HG02852 (cell line): ENCODE measurements around the gene CCDC92.

ENCODE experiments used
- ATAC-seq: cut with Tn5 transposase; IDR thresholded peaks from one replicate; pipeline ENCODE4 v1.9.1; 2021; ENCODE audit warnings: mild to moderate bottlenecking, moderate library complexity; ENCODE audit not compliant: unreplicated experiment

CCDC92 gene

DNA sequence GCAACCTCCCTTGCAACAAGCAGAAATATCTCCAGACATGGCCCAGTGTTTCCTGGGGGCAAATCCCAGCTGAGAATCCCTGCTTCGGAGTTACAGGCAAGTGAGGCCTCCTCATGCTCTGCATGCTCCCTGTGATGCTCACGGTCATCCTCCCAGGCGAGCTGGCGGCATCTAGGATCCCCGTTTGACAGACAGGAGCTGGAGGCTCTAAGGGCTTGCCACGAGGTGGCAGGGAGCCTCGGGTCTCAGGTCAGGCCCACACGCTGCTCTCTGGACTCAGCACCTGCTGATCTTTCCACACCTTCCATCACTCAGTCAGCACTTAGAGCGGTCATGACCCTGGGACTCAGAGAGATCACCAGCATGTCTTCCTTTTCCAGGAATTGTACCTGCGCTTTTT is 79.8 kb downstream of the CCDC92 start:
- ATAC-seq = no peak

DNA sequence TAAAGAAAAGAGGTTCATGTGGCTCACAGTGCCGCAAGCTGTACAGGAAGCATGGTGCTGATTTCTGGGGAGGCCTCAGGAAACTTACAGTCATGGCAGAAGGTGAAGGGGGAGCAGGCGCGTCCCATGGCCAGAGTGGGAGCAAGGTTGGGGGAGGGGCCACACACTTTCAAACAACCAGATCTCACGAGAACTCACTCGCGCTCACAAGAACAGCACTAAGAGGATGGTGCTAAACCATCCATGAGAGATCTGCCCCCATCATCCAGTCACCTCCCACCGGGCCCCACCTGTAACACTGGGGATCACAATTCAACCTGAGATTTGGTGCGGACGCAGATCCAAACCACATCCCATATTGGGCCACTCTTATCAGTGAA is 80.5 kb downstream of the CCDC92 start:
- no peak for ATAC-seq

GRCh38 chr12:123891516-123892179 is 81.0 kb downstream of the CCDC92 start:
- no peak for ATAC-seq

DNA sequence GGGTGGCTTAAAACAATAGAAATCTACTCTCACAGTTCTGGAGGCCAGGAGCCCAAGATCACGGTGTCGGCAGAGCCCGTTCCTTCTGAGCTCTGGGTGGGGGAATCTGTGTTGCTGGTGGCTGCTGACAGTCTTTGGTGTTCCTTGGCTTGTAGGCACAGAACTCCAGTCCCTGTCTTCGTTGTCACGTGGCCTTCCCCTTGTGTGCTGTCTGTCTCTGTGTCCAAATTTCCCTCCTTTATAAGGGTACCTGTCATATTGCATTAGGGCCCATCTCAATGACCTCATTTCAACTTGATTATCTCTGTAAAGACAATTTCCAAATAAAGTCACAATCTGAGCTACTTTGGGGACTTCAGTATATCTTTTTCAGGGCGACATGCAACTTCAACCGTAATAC is 81.6 kb downstream of the CCDC92 start:
- ATAC-seq = no peak

DNA sequence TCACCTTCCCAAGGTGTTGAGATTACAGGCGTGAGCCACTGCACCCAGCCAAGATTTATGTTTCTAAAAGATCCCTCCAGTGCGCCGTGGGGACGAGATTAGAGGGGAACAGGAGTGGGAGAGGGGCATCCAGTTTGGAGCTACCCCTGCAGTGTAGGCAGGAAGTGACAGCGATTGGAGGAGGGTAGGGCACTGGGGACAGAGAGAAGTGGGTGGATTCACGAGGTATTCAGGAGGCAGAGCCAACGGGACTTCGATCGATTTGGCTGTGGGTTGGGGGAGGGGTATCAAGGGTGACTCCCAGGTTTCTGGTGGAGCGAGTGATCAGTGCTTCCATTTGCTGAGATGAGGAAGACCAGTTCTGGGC is 82.1 kb downstream of the CCDC92 start:
- no peak for ATAC-seq

DNA sequence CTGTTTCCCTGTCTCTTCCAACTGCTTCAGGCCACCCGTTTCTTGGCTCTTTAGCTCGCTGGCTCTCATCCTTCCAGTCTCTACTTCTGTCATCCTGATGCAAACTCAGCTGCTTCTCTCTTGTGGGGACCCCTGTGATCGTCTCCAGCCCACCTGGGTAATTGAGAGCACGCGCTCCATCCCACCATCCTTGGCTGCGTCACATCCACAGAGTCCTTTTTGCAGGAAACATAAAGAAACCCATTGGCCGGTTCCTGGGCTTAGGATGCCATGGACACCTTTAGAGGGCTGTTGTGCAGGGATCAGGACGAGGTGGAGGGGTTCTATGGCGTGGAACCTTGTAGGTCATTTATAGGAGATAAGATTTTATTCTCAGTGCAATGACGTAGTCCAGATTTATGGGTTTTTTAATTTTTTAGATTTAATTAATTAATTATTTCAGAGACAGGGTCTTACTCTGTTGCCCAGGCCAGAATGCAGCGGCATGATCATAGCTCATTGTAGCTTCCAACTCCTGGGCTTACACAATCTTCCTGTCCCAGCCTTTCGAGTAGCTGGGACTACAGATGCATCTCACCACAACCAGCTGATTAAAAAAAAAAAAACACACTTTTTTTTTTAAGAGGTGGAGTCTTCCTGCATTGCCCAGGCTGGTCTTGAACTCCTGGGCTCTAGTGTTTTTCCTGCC is 82.6 kb downstream of the CCDC92 start:
- no peak for ATAC-seq

DNA sequence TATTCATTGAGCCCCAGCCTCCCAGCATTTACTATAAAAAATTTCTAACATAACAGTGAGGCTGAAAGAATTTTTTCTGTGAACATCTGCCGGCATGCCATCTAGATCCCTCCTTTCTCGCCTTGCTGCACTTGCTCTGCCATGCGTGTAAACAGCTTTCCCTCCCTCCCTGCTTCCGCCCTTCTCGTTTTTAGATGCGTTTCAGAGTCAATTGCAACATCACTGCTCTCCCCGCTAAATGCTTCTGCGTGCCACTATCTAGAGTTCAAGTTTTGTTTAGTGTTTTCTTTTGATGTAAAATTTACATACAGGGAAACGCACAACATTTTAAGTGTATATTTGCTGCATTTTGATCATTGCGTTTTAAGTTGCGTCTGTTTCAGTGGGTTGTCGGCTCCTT is 83.6 kb downstream of the CCDC92 start:
- ATAC-seq = no peak

DNA sequence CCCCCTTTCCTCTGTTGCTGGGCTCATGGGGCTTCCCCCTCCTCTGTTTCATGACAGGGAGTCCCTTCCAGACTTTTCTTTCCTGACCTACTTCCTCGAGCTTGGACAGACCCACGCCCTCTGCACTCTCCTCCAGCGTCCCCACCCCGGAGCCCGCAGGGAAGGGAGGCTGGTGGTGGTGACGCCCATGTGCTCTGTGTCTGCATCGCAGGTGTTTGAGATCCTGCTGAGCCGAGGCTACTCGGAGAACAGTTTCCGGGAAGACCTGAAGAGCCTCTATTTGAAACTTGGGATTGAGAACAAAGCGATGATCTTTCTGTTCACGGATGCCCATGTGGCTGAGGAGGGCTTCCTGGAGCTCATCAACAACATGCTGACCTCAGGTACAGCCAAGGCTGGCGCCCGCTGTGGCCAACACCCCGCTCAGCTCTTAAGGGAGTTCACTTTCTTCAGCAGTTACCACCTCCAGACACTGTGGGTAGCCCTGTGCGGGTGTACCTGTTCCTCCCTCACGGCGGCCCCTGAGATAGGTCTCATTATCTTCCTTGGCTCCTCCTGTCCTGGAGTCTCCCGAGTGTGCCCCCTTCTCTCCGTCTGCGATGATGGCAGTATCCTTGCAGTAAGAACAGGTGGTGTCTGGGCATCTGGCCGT is 85.6 kb downstream of the CCDC92 start:
- no peak for ATAC-seq

GRCh38 chr12:123886258-123886657 is 86.4 kb downstream of the CCDC92 start:
- ATAC-seq = no peak
